GM12892 (cell line): ENCODE measurements around the gene DNER.

Experiments
- POLR2A ChIP-seq: IDR thresholded peaks from 2 replicates; pipeline ENCODE4 v1.6.1; 2011; ENCODE audit warnings: low read depth, low read length, control low read depth
- POLR2AphosphoS5 ChIP-seq: IDR thresholded peaks from 2 replicates; pipeline ENCODE4 v1.6.1; 2011; ENCODE audit warnings: low read depth, low read length, control low read depth

GRCh38 chr2:229387866-229388265 lies 326.5 kb downstream of the DNER start:
- TF ChIP-seq POLR2AphosphoS5, result no peak
- TF ChIP-seq POLR2A, result no peak
